Esophagus muscularis mucosa (tissue), 4 donors: ENCODE results near the gene PABPN1.

Source experiments
- CTCF ChIP-seq, 3 experiments: fragments of 200-600 bp in 2 of 3; fragments of 450-650 bp in 1 of 3; sonication (generic) in 2 of 3; IDR thresholded peaks; one replicate each; pipeline ENCODE4 v1.5.1; 2017 to 2019; ENCODE audit warnings: antibody characterized with exemption in 3 of 3, mild to moderate bottlenecking in 2 of 3, moderate library complexity in 1 of 3
- EP300 ChIP-seq: sonication (generic); formaldehyde crosslinking; IDR thresholded peaks from one replicate; pipeline ENCODE4 v1.6.1; 2017; ENCODE audit warnings: antibody characterized with exemption
- POLR2A ChIP-seq: fragments of 450-650 bp; IDR thresholded peaks from one replicate; pipeline ENCODE4 v1.6.1; 2017; ENCODE audit warnings: antibody characterized with exemption, moderate library complexity, mild to moderate bottlenecking, low read depth
- POLR2AphosphoS5 ChIP-seq, 2 donors: sonication (generic); formaldehyde crosslinking; IDR thresholded peaks; one replicate each; pipeline ENCODE4 v1.6.1; 2017; ENCODE audit warnings: antibody characterized with exemption in 2 of 2

- peak; percentile 46 for TF ChIP-seq POLR2A
- TF ChIP-seq CTCF (IDR thresholded peaks at IDR 0.05): peak in 1 of 3 experiments; percentile 28
- TF ChIP-seq POLR2AphosphoS5 (IDR thresholded peaks at IDR 0.05): peak; percentile 89 to 93
- TF ChIP-seq EP300: no peak
Observed at GRCh38 chr14:23286020-23286901, 35.0 kb upstream of the PABPN1 start, which contains the start of gene HOMEZ.
